ENCODE results near the gene PHOSPHO2. TPM values are rescaled to one million over a fixed set of nuclear protein-coding genes. Genes with fewer than 3 reads are reported as not detected.

Gene PHOSPHO2
- total and polyA plus RNA-seq, 9 of the 15 experiments (the other 6 are each of a cell fraction or from before 2014, with no cell fraction given): 7.8 to 19.1 (median 11.7) TPM

- TF ChIP-seq, protein P1, sequence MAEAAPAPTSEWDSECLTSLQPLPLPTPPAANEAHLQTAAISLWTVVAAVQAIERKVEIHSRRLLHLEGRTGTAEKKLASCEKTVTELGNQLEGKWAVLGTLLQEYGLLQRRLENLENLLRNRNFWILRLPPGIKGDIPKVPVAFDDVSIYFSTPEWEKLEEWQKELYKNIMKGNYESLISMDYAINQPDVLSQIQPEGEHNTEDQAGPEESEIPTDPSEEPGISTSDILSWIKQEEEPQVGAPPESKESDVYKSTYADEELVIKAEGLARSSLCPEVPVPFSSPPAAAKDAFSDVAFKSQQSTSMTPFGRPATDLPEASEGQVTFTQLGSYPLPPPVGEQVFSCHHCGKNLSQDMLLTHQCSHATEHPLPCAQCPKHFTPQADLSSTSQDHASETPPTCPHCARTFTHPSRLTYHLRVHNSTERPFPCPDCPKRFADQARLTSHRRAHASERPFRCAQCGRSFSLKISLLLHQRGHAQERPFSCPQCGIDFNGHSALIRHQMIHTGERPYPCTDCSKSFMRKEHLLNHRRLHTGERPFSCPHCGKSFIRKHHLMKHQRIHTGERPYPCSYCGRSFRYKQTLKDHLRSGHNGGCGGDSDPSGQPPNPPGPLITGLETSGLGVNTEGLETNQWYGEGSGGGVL (CRISPR knock-in tag; IDR thresholded peaks at IDR 0.05): no peak
- TF ChIP-seq ZNF140 (CRISPR knock-in tag; IDR thresholded peaks at IDR 0.05) (no peak), EWSR1 (IDR thresholded peaks at IDR 0.05; ENCODE audit: borderline replicate concordance, low read depth, partially characterized antibody) (no peak), KHSRP (IDR thresholded peaks at IDR 0.05) (no peak), PHF20 (IDR thresholded peaks at IDR 0.05; ENCODE audit: partially characterized antibody) (peak; percentile 27), BRD4 (IDR thresholded peaks at IDR 0.05) (peak; percentile 69; the same call in 1 of the 2 replicates), SRF (CRISPR knock-in tag; IDR thresholded peaks at IDR 0.05) (peak in 1 of 2 experiments; percentile 10; a peak in 1 of 4 replicates), ZNF431 (CRISPR knock-in tag; IDR thresholded peaks at IDR 0.05) (no peak; the same call in 1 of the 2 replicates), ZFX (CRISPR knock-in tag; IDR thresholded peaks at IDR 0.05) (peak; percentile 78), POLR2H (tag; IDR thresholded peaks at IDR 0.05; ENCODE audit: low read depth) (no peak), SLC30A9 (CRISPR knock-in tag; IDR thresholded peaks at IDR 0.05) (no peak), KAT2B (IDR thresholded peaks at IDR 0.05; ENCODE audit: low read depth, low read length) (no peak), ZNF586 (CRISPR knock-in tag; conservative IDR thresholded peaks at IDR 0.05) (no peak), EP300 (IDR thresholded peaks at IDR 0.05; ENCODE audit: low read length) (peak; percentile 93)
- TF ChIP-seq, protein P2, sequence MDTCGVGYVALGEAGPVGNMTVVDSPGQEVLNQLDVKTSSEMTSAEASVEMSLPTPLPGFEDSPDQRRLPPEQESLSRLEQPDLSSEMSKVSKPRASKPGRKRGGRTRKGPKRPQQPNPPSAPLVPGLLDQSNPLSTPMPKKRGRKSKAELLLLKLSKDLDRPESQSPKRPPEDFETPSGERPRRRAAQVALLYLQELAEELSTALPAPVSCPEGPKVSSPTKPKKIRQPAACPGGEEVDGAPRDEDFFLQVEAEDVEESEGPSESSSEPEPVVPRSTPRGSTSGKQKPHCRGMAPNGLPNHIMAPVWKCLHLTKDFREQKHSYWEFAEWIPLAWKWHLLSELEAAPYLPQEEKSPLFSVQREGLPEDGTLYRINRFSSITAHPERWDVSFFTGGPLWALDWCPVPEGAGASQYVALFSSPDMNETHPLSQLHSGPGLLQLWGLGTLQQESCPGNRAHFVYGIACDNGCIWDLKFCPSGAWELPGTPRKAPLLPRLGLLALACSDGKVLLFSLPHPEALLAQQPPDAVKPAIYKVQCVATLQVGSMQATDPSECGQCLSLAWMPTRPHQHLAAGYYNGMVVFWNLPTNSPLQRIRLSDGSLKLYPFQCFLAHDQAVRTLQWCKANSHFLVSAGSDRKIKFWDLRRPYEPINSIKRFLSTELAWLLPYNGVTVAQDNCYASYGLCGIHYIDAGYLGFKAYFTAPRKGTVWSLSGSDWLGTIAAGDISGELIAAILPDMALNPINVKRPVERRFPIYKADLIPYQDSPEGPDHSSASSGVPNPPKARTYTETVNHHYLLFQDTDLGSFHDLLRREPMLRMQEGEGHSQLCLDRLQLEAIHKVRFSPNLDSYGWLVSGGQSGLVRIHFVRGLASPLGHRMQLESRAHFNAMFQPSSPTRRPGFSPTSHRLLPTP (IDR thresholded peaks at IDR 0.05; ENCODE audit: borderline replicate concordance, extremely low read depth, insufficient read length): no peak
- TF ChIP-seq, protein P3, sequence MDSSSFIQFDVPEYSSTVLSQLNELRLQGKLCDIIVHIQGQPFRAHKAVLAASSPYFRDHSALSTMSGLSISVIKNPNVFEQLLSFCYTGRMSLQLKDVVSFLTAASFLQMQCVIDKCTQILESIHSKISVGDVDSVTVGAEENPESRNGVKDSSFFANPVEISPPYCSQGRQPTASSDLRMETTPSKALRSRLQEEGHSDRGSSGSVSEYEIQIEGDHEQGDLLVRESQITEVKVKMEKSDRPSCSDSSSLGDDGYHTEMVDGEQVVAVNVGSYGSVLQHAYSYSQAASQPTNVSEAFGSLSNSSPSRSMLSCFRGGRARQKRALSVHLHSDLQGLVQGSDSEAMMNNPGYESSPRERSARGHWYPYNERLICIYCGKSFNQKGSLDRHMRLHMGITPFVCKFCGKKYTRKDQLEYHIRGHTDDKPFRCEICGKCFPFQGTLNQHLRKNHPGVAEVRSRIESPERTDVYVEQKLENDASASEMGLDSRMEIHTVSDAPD (CRISPR knock-in tag; IDR thresholded peaks at IDR 0.05): no peak
- TF ChIP-seq, protein P4, sequence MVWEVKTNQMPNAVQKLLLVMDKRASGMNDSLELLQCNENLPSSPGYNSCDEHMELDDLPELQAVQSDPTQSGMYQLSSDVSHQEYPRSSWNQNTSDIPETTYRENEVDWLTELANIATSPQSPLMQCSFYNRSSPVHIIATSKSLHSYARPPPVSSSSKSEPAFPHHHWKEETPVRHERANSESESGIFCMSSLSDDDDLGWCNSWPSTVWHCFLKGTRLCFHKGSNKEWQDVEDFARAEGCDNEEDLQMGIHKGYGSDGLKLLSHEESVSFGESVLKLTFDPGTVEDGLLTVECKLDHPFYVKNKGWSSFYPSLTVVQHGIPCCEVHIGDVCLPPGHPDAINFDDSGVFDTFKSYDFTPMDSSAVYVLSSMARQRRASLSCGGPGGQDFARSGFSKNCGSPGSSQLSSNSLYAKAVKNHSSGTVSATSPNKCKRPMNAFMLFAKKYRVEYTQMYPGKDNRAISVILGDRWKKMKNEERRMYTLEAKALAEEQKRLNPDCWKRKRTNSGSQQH (CRISPR knock-in tag; IDR thresholded peaks at IDR 0.05): no peak
- TF ChIP-seq, protein P5, sequence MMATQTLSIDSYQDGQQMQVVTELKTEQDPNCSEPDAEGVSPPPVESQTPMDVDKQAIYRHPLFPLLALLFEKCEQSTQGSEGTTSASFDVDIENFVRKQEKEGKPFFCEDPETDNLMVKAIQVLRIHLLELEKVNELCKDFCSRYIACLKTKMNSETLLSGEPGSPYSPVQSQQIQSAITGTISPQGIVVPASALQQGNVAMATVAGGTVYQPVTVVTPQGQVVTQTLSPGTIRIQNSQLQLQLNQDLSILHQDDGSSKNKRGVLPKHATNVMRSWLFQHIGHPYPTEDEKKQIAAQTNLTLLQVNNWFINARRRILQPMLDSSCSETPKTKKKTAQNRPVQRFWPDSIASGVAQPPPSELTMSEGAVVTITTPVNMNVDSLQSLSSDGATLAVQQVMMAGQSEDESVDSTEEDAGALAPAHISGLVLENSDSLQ (IDR thresholded peaks at IDR 0.05): 0 out of 2 replicates have a peak, but pooled peaks have one; percentile 4
These were observed 29.0 kb upstream of the PHOSPHO2 start (continued) for GRCh38 chr2:169664978-169665930.
